HG02943 (cell line): ENCODE data around the gene CIAO2A.
"Not testable (repeated sequence)": the region's sequence is repeated elsewhere in the genome, so short reads cannot be mapped to it uniquely, and the experiment has no call there.

ENCODE experiments used
- ATAC-seq: cut with Tn5 transposase; IDR thresholded peaks from one replicate; pipeline ENCODE4 v1.9.1; 2021; ENCODE audit warnings: mild to moderate bottlenecking, low read depth, moderate library complexity; ENCODE audit not compliant: unreplicated experiment

Gene CIAO2A

GRCh38 chr15:64093627-64094417 is at the start of gene CIAO2A:
Gene CIAO2A (minus strand): TSS chr15:64093838. CDS start chr15:64093768, 70 bp downstream.
- ATAC-seq: peak; percentile 55

- ATAC-seq: no peak
Measured at GRCh38 chr15:64143276-64143675, 49.6 kb upstream of the CIAO2A start.

GRCh38 chr15:64141798-64142512 is 48.3 kb upstream of the CIAO2A start:
- ATAC-seq: no peak

GRCh38 chr15:64138331-64138941 is 44.8 kb upstream of the CIAO2A start:
- ATAC-seq: no peak

- ATAC-seq: no peak
Measured at GRCh38 chr15:64137226-64137833, 43.7 kb upstream of the CIAO2A start.

- ATAC-seq: no peak
Measured at GRCh38 chr15:64136347-64136746, 42.7 kb upstream of the CIAO2A start.

GRCh38 chr15:64134345-64134829 is 40.7 kb upstream of the CIAO2A start:
- no peak for ATAC-seq

- no peak for ATAC-seq
Measured at GRCh38 chr15:64133623-64134344, 40.1 kb upstream of the CIAO2A start.

- ATAC-seq: no peak
Measured at GRCh38 chr15:64132217-64132616, 38.6 kb upstream of the CIAO2A start.

GRCh38 chr15:64131547-64131946 is 37.9 kb upstream of the CIAO2A start:
- ATAC-seq: no peak

GRCh38 chr15:64130159-64130558 is 36.5 kb upstream of the CIAO2A start:
- ATAC-seq: no peak

- no peak for ATAC-seq
Measured at GRCh38 chr15:64127521-64128270, 34.1 kb upstream of the CIAO2A start.

GRCh38 chr15:64125978-64126377 is 32.3 kb upstream of the CIAO2A start:
- ATAC-seq: no peak

GRCh38 chr15:64122936-64123351 is 29.3 kb upstream of the CIAO2A start:
- ATAC-seq: no peak

GRCh38 chr15:64122444-64122843 is 28.8 kb upstream of the CIAO2A start:
- ATAC-seq: no peak

GRCh38 chr15:64121614-64122013 is 28.0 kb upstream of the CIAO2A start:
- ATAC-seq: no peak

- ATAC-seq: not testable (repeated sequence)
Measured at GRCh38 chr15:64120322-64120721, 26.7 kb upstream of the CIAO2A start.

- ATAC-seq: no peak
Measured at GRCh38 chr15:64117759-64118487, 24.3 kb upstream of the CIAO2A start.

GRCh38 chr15:64112904-64113303 is 19.3 kb upstream of the CIAO2A start:
- no peak for ATAC-seq
